GM18502 (cell line): ENCODE results near the gene ASAP2.

Source experiments
- ATAC-seq: cut with Tn5 transposase; IDR thresholded peaks from one replicate; pipeline ENCODE4 v1.9.1; 2021; ENCODE audit warnings: mild to moderate bottlenecking; ENCODE audit not compliant: unreplicated experiment, poor library complexity

The ASAP2 gene

DNA sequence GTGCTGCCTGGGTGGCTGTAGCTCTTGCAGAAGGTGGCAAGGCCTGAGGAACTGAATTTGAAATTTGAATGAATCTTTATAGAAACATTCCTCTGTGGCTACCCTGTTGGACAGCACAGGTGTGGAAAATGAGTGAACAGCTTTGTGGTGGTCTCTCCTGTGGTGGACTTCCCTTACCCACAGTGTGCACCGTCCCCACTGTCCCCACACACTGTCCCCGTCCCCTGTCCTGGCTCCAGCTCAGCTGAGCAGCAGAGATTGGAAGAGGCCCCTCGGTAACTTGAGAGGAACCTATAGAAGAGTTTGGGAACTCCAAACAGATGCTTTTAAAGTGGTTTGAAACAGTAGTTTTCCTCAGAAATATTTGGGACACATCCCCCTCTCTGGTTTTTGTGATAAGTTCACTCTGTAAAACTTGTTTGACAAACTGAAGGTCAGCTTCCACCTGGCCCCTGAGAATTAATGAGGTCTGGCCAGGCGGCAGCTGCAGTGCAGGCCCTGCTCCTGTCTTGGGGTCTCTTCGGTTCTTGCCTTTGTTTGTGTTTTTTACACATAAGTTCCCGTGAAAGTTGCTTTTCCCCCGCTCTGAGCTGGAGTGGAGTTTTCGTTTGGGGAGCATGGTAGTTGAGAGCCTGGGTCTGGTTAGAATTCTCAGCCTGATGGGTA is 63.2 kb downstream of the ASAP2 start:
- ATAC-seq, result no peak

DNA sequence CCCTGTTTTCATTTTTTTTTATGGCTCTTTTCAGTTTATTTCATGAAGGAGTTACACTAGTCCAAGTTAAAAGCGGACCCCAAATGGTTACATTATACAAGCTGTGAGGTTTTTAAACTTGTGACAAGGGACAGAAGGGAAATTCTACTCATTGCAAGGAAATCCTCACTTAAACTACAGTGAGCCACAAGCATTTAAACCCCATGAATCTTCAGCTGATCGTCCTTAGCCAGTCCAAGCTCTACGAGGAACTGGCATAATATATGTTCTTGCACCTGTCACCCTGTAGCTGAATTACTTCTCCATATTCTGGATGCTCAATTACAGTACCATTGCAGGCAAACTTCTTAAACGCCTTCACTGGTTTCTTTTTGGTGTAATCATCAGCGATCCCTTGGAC is 64.5 kb downstream of the ASAP2 start:
- no peak for ATAC-seq

DNA sequence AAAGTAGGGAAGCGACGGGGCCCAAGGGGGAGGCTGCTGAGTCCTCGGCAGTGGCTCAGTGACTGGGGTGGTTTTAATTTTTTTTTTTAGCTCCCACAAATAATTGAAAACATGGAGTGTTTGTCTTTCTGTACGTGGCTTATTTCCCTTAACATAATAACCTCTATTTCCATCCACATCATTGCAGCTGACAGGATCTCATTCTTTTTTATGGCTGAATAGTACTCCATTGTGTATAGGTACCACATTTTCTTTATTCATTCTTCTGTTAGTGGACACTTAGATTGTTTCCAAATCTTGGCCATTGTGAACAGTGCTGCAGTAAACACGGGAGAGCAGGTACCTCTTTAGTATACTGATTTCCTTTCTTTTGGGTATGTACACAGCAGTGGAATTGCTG is 65.1 kb downstream of the ASAP2 start:
- no peak for ATAC-seq

DNA sequence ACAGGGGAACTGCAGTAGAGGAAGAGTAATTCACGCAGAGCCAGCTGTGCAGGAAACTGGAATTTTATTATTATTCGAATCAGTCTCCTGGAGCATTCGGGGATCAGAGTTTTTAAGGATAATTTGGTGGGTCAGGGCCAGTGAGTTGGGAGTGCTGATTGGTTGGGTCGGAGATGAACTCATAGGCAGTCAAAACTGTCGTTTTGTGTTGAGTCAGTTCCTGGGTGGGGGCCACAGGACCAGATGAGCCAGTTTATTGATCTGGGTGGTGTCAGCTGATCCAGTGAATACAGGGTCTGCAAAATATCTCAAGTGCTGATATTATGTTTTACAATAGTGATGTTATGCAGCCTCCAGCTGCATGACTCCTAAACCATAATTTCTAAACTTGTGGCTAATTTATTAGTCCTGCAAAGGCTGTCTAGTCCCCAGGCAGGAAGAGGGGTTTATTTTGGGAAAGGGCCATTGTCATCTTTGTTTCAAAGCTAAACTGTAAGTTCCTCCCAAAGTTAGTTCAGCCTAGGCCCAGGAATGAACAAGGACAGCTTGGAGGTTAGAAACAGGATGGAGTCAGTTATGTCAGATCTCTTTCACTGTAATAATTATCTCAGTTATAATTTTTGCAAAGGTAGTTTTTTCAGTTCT is 67.0 kb downstream of the ASAP2 start:
- ATAC-seq, result no peak

DNA sequence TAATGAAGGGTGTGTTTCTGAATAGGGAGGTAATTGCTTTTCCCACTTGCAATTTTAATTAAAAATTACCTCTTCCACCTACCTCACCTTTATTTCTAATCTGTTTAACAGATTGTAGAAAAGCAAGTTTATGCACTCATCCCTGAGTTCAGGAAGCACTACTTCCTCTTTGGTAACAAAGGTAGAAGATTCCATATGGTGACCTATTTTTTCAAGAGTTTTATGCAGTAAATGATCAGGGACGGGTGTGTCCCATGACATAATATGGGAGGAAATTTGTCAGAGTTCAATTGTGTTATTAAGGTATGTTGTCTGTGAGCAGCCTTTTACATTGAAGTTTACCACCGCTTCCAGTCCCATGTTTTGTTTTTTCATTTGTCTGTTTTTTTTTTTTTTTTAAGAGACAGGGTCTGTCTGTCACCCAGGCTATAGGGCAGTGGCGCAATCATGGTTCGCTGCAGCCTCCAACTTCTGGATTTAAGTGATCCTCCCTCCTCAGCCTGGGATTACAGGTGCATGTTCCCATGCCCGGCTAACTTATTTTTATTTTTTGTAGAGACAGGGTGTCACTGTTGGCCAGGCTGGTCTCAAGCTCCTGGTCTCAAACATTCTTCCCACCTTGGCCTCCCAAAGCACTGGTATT is 68.2 kb downstream of the ASAP2 start:
- ATAC-seq, result no peak

DNA sequence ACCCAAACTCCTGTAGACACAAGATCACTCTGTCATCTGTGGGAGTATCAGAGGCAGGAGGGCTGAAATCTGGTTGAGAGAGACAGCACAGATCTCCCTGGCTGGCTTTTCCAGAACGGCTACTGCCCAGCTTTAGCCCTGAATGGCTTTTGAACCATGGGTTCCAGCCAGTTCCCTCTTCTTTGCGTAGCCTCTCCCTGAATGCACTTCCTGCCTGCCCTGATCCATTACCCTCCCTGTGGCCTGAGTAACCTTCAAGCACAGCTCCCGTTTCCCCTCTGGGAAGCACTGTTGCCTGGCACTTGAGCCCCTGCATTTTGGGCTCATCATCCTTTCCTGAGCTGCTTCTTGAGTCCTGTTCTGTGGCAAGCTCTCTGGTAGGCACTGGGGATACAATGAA is 68.8 kb downstream of the ASAP2 start:
- no peak for ATAC-seq

DNA sequence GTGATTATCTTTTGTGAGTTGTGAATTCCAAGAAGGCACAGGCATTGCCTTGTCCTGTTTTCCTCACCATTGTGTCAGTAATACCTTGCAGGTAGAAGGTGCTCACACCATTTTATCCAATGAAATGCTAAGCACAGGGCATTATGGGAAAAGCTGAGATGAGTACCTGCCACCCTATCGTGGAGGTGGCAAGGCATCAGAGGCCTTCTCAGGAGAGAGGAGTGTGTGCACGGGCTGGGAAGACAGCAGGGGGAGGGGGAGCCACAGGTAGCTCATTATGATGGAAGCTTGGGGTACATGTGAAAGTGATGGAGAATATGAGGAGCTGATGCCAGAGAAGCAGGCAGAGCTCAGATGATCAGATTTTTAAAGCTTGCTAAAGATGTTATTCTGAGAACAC is 69.5 kb downstream of the ASAP2 start:
- ATAC-seq, result no peak

DNA sequence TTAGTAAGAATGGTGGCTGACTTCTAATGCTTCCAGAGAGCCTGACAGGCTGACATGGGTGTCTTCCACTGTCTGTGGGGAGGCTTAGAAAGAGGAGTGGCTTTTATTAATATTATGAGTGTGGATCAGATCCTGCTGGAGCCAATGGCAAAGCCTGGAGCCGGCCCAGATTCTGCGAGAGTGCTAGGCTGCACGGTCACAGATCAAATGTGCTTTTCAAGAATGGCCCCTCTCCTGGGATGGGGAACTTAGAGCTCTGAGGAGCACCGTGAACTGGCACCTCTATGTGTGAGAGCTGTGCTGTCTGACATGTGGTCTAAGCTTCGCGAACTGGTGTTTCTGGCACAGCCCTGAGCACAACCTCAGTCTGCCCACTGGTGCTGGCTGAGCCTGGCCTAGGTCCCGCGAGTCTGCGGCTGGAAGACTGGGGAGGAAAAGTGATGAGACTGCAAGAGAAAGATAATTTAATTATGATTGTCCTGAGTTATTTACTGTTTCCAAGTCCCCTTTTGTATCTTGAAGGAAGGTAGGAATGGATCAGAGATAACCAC is 70.4 kb downstream of the ASAP2 start:
- no peak for ATAC-seq

DNA sequence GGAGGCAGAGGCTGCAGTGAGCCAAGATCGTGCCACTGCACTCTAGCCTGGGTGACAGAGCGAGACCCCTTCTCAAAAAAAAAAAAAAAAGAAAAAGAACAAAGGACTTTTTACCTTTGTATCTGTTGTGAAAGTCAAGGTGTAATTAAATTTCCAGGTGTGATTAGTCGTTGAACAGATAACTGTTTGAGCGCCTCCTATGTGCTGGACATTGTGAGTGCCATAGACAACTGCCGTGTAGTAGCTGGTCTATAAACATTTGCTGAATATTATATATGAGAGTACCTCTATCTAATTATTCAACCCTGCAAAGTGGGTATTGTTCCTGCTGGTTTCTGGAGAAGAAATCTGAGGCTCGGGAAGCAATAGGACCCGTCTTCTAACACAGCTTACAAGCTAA is 71.8 kb downstream of the ASAP2 start:
- ATAC-seq, result no peak

DNA sequence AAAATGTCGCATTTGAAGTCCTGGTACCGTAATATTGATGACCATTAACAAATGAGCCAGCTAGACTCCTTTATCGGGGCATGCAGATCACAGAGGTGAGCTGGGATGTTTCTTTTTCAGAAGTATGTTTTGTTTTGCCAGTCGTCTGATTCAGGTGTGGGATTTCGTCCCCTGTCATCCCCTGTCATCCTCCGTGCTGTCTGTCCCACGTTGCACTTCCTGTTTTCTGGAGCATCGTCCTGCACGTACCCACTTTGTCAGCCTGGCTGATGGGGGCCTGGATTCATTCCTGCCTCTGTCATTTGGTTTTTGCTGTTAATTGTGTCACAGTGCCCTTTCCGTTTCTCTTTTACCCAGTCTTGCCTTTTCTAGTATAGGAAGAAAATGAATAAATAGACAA is 72.8 kb downstream of the ASAP2 start:
- no peak for ATAC-seq

DNA sequence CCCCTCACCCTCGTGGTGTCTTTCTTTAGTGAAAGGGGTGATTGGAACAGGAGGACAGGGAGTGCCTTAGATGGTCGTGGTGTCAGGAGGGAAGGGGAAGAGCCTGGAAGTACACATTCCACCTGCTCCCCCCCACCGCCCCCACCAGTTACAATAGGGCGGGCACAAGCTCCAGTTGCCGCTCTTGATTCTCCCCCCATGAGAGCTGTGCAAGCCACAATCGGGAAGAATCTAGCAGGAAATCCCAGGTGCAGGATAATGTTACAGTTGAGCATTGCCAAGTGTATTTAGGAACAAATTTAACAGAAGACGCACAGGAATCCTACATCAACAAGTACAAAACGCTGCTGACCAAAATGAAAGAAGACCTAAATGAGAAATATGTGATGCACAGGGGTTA is 73.6 kb downstream of the ASAP2 start:
- no peak for ATAC-seq

DNA sequence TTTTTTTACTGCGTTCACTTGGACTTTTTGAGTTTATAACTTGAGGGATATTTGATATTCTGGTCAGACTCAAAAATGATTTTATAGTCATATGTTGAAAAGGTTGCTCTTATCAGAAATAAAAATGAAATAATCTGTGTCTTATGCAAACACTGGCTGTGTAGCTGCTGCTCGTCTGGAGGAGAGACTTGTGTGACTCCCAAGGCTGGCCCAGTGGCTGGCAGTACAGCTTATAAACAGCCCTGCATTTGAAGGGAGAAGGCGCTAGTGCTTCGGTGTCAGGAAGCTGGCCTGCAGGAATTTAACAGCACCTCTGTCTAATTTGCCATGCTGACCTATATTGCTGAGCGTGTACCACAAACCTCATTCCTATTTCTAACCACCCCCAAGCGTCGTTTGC is 74.5 kb downstream of the ASAP2 start:
- no peak for ATAC-seq

DNA sequence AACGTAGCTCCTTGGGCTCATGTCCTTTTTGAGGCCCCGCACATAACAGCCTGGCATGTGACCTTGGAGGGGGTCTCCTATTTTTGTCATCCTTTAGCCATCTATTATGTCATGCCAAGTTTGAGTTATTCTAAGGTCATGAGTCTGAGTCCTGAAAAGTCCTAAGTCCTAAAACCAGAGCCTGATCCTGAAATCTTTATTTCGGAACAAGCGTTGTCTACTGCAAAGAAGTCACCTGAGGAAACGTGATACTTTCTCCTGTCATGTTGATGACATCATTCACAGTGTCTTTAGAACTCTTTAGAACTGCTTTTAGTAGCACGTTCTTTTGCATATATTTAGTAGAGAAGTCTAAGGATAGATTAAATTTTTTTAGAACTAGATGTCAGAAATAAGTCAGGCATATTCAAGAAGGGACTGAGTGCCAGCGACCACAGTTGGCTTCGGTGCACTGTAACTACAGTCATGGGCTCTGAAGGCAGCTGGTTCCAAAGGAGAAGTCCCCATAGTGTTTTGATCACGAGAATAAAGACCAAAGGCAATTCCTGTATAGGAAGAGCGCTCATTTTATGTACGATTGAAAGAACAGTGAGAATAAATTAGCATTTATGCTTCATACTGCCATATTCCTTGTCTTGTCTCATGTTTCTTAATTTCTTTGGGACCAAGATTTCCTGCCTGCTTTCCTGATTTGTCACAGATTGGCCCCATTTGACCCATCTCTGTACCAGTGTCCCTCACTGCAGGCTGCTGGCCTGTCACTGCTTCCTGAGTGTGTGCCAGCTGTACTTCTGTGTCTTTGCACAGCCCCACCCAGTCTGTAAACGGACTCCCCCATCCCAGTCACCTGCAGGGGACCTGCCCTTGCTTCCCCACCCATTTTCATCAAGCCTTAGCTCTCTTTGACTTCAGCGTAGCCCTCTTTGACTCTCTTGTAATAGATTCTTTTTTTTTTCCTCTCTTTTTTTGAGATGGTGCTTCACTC is 75.8 kb downstream of the ASAP2 start:
- ATAC-seq, result no peak

DNA sequence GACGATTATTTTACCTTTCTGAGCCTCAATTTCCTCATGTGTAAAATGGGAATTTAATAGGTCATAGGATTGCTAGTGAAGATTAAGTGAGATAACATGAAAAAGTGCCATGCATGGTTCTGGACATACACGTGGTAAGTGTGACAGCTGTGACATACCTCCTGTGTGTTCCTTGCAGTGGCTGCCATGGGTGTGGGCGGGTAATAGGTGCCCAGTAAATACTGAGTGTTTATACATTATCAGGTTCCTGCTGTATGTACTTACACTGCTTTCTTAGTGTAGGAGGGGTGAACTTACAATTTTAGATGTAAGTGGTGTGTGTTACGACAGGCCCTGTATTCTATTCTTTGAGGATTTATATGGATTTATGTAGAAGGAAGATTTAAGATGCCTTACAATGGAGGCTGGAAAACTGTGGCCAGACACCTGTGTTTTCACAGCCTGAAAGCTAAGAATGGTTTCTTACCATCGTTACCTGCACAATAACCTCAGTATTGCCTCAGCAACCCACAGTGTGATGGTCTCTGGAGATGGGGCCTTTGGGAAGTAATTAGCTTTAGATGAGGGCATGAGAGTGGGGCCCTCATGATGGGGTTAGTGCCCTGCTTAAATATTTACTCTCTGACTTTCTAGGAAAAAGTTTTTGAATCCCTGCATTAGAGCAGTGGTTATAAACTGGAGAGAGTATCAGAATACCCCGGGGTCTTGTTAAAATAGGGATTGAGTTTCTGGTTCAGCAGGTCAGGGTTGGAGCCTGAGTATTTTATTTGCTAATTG is 78.1 kb downstream of the ASAP2 start:
- no peak for ATAC-seq

DNA sequence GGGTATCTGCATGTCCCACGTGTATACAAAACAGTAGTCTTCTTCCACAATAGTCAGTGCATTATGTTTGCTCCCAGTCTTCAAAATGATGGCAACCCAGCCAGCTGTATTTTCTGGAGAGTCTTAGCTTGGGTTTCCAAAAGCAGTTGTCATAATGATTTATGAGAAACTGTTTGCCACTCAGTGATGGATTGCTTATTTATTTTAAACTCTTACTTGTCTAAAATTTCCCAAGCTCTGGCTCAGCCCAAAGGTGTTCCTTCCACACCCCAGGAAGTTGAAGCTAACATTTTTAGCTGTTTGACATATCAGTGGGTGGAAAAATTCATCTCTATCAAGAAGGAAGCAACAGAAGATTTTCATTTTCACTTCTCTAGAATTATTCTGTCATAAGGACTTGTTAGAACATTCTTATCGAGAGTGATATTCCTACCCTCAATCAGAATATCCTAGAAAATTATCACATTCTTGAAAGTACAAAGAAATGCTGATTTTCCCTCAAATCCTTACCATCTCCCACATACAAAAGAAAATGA is 78.8 kb downstream of the ASAP2 start:
- no peak for ATAC-seq

DNA sequence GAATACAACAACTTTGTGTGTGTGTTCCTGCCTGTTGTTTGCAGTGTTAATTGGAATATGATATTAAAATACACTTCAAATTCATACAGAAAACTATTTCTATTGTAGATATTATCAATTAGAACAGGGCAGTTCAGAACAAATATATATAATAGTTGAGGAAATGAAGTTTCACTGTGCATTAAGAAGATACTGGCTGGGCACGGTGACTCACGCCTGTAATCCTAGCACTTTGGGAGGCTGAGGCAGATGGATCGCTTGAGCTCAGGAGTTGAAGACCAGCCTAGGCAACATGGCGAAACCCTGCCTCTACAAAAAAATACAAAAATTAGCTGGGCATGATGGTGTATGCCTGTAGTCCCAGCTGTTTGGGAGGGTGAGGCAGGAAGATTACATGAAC is 79.3 kb downstream of the ASAP2 start:
- no peak for ATAC-seq

DNA sequence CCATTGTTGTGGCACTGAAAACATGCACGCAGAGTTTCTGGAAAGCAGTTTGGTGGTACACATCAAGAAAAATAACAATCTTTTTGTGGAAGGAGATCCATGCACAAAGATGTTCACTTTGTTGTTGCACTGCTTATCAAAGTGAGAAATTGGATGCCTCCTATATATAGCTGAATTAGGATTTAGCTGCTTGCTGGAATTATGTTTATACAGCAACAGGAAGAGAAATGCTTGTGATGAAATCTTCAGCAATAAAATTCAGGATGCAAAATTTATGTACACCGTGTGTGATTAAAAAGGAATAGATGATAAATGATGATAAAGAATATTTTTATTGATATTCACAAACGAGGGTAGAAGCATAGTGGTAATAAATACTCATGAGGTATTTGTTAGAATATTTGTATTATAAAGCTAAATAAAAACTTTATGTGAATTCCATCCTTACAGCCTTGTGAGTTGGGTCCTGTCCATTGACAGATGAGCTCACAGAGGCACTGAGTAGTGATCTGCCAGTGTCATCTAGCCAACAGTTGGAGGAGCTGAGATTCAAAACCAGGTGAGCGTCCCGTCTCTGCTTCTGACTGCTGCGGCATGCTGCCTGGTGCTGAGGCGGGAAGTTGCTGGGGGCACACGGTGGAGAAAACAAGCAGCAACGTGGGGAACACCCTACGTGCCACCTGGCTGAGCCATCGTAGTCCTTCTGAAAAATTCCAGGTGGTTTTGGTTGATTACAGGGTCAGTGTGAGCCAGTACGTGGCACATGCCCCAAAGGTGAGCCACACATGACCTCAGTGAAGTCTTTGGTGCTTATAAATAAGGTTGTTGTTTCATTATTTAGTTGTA is 80.2 kb downstream of the ASAP2 start:
- no peak for ATAC-seq

DNA sequence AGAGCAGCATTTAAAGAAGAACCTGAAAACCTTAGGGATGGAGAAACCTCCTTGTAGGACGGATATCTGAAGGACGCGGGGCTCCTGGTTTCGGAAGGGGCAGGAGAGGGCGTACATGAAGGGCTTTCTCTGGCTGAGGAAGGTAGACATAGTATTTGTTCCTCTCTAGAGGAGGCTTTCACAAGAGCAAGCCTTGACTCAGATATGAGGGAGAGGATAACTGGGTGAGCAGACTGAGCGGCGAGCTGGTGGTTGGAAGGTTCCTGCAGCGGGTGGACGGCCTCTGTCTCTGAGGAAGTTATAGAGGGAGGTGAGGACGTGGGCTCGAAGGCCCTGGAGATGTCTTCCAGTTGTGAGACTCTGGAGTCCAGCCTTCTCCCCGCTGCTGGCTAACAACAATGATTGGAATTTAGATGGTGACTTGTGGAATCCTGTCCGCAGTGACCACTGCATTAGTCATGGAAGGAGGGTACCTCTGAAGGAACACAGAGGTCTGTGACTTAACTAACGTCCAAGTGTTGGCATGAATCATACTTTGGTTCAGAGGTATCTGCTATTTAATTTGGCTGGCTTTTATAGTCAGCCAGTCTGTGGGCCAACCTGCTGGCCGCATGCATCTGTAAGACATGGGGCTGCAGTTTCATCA is 80.9 kb downstream of the ASAP2 start:
- no peak for ATAC-seq
